Stimulated activated CD4-positive, alpha-beta T cell treated with anti-CD3 and anti-CD28 coated beads, TNF-alpha, amount 100 ng/mL, for 4 hours (primary cell): ENCODE data around the gene SEMA4D.
"Not testable (repeated sequence)": the region's sequence is repeated elsewhere in the genome, so short reads cannot be mapped to it uniquely, and the experiment has no call there.

Experiments used
- DNase-seq, 3 experiments: peaks; one replicate each; pipeline ENCODE4 v3.0.0-alpha.2; 2020; ENCODE audit warnings: low read depth in 3 of 3

Gene SEMA4D

DNA sequence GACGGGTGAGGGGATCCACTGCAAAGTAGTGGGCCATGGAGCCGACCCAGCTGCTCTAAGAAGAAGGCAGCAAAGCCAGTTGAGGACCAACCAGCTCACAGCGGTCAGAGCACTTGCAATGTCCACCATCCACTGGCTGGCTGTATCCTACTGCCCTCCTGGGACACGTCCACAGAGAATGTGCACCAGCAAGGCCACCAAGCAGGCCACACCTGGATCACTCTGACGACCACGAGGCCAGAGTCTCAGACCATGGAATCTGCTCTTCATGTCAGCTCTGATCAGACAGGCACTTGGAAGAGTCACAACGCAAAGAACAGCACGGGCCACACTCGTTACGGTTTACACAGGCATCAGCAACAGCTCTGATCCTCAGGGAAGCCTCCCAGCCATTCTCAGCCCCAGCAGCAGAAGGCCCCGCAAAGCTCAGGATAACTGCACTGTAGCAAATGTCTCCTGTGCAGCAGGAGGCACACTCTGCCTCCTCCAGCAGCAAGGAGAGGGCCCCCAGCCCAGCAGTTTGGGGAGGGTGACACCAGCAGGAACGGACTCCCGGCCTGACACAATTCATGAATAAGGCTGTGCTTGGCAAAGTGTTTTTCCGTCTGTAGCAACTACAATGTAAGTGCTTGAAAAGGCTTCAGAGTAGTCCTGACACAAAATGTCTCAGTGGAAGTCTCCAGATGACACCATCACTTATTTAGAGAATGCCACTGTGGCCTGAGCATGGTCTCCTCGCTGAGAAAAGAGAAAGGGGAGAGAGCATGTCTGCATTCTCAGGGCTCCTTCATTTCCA is 15.7 kb downstream of the SEMA4D start:
- DNase-seq: no peak

GRCh38 chr9:89481538-89481915 is 16.4 kb downstream of the SEMA4D start:
- no peak for DNase-seq

- DNase-seq: no peak
These were observed 16.9 kb downstream of the SEMA4D start for GRCh38 chr9:89480825-89481537.

DNA sequence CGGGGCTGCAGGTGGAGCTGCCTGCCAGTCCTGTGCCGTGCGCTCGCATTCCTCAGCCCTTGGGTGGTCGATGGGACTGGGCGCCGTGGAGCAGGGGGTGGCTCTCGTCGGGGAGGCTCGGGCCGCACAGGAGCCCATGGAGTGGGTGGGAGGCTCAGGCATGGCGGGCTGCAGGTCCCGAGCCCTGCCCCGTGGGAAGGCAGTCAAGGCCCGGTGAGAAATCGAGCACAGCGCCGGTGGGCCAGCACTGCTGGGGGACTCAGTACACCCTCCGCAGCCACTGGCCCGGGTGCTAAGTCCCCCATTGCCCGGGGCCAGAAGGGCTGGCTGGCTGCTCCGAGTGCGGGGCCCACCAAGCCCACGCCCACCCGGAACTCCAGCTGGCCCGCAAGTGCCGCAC is 17.5 kb downstream of the SEMA4D start:
- DNase-seq: not testable (repeated sequence)

DNA sequence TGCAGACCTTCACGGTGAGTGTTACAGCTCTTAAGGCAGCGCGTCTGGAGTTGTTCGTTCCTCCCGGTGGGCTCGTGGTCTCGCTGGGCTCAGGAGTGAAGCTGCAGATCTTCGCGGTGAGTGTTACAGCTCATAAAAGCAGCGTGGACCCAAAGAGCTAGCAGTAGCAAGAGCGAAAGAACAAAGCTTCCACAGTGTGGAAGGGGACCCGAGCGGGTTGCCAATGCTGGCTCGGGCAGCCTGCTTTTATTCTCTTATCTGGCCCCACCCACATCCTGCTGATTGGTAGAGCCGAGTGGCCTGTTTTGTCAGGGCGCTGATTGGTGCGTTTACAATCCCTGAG is 18.3 kb downstream of the SEMA4D start:
- not testable (repeated sequence) for DNase-seq

DNA sequence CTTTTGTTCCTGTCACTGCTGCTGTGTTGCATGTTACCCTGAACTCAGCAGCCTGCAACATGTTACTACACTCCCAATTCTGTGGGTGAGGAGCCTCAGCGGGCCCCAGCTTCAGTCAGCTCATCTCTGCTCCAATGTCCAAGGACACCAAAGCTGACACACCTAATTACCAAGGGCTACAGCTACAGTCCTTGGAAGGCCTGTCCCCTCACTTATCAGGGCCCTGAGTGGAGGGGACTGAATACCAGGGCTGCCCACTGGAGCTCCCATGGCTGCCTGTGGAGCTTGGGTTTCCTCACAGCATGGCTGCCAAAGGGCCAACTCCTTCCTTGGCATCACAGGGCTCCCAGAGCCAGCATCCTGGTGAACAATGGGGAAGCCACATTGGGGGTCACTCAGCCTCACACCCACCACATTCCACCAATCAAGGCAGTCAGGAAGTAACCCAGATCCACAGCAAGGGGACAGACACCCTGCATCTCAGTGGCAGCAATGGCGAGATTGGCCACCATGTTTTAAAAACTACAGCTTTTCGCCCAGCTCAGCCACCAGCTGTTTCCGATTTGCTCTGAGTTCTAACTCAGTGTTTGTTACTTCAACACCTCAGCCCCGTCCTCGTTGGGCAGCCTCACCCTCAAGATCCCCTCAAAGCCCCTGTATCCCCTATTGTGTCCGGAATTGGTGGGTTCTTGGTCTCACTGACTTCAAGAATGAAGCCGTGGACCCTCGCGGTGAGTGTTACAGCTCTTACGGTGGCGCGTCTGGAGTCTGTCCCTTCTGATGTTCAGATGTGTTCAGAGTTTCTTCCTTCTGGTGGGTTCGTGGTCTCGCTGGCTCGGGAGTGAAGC is 18.9 kb downstream of the SEMA4D start:
- no peak for DNase-seq

DNA sequence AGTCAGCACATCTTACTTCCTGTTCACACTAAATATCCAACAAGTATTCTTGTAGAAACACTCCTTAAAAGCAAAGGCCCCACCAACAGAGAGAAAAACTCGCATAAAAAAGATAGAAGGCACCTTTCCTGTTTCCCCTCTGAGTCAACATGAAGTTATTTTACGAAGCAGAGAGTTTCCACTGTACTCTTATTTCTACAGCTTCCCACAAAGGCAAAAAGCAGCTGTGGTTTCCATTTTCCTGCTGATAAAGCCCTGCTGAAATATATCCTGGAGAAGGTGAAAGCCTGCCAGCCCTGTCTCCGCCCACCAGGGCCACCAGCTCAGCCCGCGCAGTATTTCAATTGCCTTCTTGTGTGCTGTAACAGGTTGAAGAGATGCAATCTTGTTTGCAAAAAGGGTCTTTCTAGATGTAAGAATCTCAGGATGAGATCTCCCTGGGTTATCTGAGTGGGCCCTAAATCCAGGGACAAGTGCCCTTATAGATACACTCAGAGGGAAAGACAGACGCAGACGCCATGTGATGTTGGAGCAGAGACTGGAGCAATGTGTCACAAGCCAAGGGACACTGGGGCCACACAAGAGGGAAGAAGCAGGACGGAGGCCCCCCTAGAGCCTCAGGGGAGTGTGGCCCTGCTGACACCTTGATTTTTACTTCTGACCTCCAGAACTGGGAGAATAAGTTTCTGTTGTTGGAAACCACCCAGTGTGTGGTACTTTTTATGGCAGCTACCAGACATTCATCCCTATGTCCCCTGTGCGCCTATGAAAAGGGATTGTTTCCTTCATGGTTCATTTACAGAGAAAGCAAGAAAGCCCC is 19.9 kb downstream of the SEMA4D start:
- DNase-seq: peak in 1 of 3 experiments; percentile 50

- DNase-seq: no peak
These were observed 20.5 kb downstream of the SEMA4D start for GRCh38 chr9:89477384-89477783.

DNA sequence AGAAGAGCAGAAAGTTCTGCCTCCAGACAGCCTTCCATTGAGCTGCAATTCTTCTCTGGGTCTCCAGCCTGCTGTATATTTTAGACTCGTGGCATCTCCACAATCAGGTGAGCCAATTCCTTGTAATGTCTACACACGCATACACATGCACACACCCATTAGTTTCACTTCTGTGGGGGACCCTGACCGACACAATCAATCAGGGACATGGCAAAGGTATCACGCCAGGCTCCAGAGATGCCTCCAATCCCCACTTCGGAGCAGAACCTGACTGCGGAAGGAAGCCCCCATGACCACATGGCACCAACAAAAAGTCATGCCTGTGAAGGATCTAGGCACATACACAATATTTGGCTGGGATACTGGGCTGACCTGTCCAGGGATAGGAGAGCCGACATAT is 21.4 kb downstream of the SEMA4D start:
- DNase-seq: no peak

DNA sequence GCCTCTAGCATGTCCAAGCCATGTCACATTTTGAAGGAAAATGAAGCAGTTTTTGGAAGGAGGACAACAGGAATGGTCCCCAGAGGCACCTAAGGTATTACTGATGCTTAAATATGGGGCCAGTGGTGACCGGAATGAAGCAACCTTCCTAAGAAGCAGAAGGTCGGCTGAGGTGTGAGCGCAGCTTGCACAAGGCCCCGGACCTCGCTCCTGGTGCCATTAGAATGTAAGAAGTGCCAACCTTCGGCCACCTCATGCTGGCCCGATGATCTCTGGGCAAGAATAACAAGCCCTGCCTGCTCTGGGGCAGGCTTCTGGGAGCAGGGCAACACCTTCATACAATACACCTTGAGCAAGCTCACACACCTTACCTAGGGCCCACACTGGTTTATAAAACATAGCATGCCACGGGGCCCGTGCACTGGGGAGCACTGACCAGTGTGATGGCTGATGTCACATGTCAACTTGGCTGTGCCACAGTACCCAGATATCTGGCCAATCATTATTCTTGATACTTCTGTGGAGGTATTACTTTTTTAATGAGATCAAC is 21.9 kb downstream of the SEMA4D start:
- DNase-seq: no peak

DNA sequence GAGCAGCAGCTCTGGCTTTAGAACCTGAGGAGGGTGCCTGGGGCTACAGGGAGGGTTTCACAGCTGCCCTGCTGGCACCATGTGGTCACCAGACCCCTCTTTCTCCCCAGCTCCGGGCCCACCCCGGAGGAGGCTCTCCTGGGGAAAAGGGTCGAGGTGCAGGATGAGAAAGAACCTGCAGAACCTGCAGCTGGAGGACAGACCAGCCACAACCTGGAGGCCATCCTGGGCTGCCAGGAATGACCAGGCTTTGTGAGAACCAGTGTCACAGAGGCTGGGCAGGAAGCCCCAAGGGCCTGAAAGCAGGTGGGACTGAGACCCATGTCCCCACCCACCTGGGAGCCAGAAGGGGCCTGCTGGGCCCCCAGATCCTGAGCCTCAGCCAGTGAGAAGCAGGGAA is 23.0 kb downstream of the SEMA4D start:
- DNase-seq: no peak

DNA sequence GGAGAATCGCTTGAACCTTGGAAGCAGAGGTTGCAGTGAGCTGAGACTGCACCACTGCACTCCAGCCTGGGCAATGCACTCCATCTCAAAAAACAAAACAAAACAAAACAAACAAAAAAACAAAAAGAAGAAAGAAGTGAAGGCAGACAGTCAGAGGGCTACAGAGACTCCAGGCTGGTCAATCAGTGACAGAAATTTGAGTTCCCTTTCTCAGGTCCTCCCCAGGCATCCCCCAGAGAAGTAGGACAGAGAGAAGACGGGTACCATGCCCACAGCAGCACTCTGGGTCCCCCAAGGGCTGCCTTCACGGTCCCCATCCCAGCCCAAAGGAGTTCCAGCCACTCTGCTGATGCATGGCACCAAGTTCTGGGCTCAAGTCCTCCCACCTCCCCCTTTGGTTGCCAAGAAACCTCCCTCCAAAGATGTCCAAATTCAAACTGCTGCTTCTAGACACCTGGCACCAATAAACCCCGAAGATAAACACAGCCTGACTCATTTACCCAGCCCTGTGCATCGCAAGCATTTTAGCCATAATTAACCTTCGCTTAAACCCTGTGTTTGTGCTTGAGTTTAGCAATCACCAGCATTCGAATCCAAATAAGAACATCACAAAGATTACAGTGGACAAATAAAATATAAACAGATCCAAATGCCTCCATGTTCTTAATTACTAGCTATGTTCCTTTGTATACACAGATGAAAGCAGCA is 24.0 kb downstream of the SEMA4D start:
- DNase-seq: no peak

DNA sequence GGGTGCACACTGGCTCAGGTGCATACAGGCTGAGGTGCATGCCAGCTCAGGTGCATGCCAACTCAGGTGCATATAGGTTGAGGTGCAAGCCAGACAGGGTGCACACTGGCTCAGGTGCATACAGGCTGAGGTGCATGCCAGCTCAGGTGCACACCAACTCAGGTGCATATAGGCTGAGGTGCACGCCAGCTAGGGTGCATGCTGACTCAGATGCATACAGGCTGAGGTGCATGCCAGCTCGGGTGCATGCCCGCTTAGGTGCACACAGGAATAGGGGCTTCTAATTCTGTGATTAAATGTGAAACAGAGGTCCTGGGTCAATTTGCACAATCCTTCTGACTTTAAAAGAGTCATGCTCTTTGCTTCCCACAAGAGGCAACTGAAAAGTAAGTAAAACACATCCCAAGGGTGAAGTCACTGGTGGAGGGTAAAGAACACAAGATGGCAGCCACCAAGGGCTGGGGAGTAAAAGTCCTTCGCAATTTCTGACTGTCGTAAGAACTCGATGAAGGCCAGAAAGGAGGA is 26.1 kb downstream of the SEMA4D start:
- not testable (repeated sequence) for DNase-seq

DNA sequence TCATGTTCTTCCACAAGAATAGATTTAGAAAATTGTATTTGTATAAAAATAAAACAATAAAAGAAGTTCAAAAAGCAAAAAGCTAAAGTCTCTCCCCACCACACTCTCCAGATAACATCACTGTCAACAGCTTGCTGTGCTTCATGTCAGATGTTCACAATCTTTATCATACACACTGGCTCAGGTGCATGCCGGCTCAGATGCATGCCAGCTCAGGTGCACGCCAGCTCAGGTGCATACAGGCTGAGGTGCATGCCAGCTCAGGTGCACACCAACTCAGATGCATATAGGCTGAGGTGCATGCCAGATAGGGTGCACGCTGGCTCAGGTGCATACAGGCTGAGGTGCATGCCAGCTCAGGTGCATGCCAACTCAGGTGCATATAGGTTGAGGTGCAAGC is 26.5 kb downstream of the SEMA4D start:
- DNase-seq: no peak

GRCh38 chr9:89470224-89470839 is 27.6 kb downstream of the SEMA4D start:
- DNase-seq: no peak

DNA sequence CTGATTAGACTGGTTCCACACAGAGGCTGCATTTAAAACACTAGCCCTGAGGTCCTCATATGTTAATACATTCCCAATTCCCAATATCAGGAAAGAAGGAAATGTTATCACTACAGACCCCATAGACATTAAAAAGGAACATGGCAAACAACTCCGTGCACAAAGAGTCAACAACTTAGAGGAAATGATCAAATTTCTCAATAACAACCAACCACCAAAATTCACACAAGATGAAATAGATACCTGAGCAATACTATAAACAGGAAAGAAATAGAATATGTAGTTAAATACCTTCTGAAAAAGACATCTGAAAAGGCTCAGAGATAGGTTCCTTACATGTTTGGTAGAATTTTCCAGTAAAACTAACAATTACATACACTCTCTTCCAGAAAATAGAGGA is 28.9 kb downstream of the SEMA4D start:
- no peak for DNase-seq

GRCh38 chr9:89468281-89468960 is 29.5 kb downstream of the SEMA4D start:
- no peak for DNase-seq

DNA sequence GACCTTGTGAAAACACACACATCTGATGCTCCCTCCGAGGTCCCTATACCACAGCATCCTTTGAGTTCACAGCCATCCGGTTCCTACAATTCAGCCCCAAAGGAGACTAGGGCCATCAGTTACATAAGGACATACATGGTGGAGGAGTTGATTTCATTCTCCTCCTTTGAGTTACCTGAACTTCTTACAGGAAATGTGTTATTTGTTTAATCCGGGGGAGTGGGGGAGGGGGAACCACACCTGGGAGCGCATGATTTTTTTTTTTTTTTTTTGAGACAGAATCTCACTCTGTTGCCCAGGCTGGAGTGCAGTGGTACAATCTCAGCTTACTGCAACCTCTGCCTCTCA is 30.7 kb downstream of the SEMA4D start:
- DNase-seq: no peak

- no peak for DNase-seq
These were observed 31.2 kb downstream of the SEMA4D start for GRCh38 chr9:89466451-89467277.
